HepG2 (cell line): Measurements from ENCODE around the gene MAPK8. TPM values are rescaled to one million over a fixed set of nuclear protein-coding genes. Genes with fewer than 3 reads are reported as not detected.

Experiments used
- AGO2 ChIP-seq: fragments of 200-400 bp; formaldehyde crosslinking; optimal IDR thresholded peaks from 2 replicates; pipeline ENCODE3; 2017; ENCODE audit warnings: mild to moderate bottlenecking, low read depth, low read length, moderate library complexity
- ELF4 ChIP-seq: sonication (generic); formaldehyde crosslinking; IDR thresholded peaks from 2 replicates; pipeline ENCODE4 v1.5.0; 2020; ENCODE audit warnings: missing genetic modification reagents, mild to moderate bottlenecking, moderate library complexity, borderline replicate concordance
- FLYWCH1 ChIP-seq: sonication (generic); formaldehyde crosslinking; IDR thresholded peaks from 2 replicates; pipeline ENCODE4 v1.8.1; 2023; ENCODE audit warnings: mild to moderate bottlenecking, missing genetic modification reagents
- GABPB1 ChIP-seq: IDR thresholded peaks from 2 replicates; pipeline ENCODE4 v1.6.1; 2016; ENCODE audit warnings: mild to moderate bottlenecking, missing genetic modification reagents, moderate library complexity, missing compliant biosample characterization
- GATAD2A ChIP-seq: IDR thresholded peaks from 2 replicates; pipeline ENCODE4 v1.6.1; 2016
- HMG20B ChIP-seq: conservative IDR thresholded peaks from 2 replicates; pipeline ENCODE4 v1.6.1; 2016; ENCODE audit warnings: missing genetic modification reagents, missing compliant biosample characterization
- JARID2 ChIP-seq: sonication (generic); formaldehyde crosslinking; IDR thresholded peaks from 2 replicates; pipeline ENCODE4 v1.8.1; 2023; ENCODE audit warnings: missing genetic modification reagents, inconsistent platforms; ENCODE audit not compliant: insufficient replicate concordance
- JDP2 ChIP-seq: sonication (generic); formaldehyde crosslinking; IDR thresholded peaks from 2 replicates; pipeline ENCODE4 v1.8.1; 2022; ENCODE audit warnings: missing genetic modification reagents, borderline replicate concordance
- LCORL ChIP-seq, 2 experiments: fragments of 450-650 bp in 1 of 2; sonication (generic) in 1 of 2; formaldehyde crosslinking in 1 of 2; IDR thresholded peaks; 2 replicates each; pipeline versions ENCODE4 v1.5.0 to v1.6.1; 2017 to 2020; ENCODE audit warnings: antibody characterized with exemption in 1 of 2, missing genetic modification reagents in 1 of 2
- MEIS1 ChIP-seq: sonication (generic); formaldehyde crosslinking; IDR thresholded peaks from 2 replicates; pipeline ENCODE4 v1.9.0; 2021; ENCODE audit warnings: mild to moderate bottlenecking, missing genetic modification reagents, moderate library complexity, borderline replicate concordance
- MTA1 ChIP-seq: sonication (generic); formaldehyde crosslinking; IDR thresholded peaks from 2 replicates; pipeline ENCODE4 v1.4.0; 2020; ENCODE audit warnings: missing genetic modification reagents, mild to moderate bottlenecking, borderline replicate concordance
- RARA ChIP-seq: IDR thresholded peaks from 2 replicates; pipeline ENCODE4 v1.6.1; 2016; ENCODE audit warnings: missing genetic modification reagents, missing compliant biosample characterization
- SOX5 ChIP-seq: IDR thresholded peaks from 2 replicates; pipeline ENCODE4 v1.6.1; 2016; ENCODE audit warnings: borderline replicate concordance
- SRSF9 ChIP-seq: fragments of 200-400 bp; formaldehyde crosslinking; IDR thresholded peaks from 2 replicates; pipeline ENCODE4 v1.6.1; 2018; ENCODE audit warnings: borderline replicate concordance, mild to moderate bottlenecking, low read depth, low read length; ENCODE audit not compliant: insufficient read depth, poor library complexity, severe bottlenecking
- TFDP1 ChIP-seq: IDR thresholded peaks from 2 replicates; pipeline ENCODE4 v1.6.1; 2016; ENCODE audit warnings: missing compliant biosample characterization, missing genetic modification reagents, borderline replicate concordance
- ZBTB43 ChIP-seq: sonication (generic); formaldehyde crosslinking; conservative IDR thresholded peaks from 2 replicates; pipeline ENCODE4 v1.4.0; 2020; ENCODE audit warnings: missing genetic modification reagents
- ZKSCAN5 ChIP-seq: sonication (generic); formaldehyde crosslinking; IDR thresholded peaks from 2 replicates; pipeline ENCODE4 v1.5.1; 2020; ENCODE audit warnings: mild to moderate bottlenecking, missing genetic modification reagents
- ZNF557 ChIP-seq: sonication (generic); formaldehyde crosslinking; IDR thresholded peaks from 2 replicates; pipeline ENCODE4 v1.4.0; 2020; ENCODE audit warnings: missing genetic modification reagents
- ZNF724P ChIP-seq: sonication (generic); formaldehyde crosslinking; IDR thresholded peaks from 2 replicates; pipeline ENCODE4 v1.8.0; 2022; ENCODE audit warnings: missing genetic modification reagents, borderline replicate concordance
- ZNF841 ChIP-seq: sonication (generic); formaldehyde crosslinking; IDR thresholded peaks from 2 replicates; pipeline ENCODE4 v1.8.1; 2023; ENCODE audit warnings: missing genetic modification reagents, borderline replicate concordance
- polyA plus RNA-seq, 8 experiments: library from polyadenylated mRNA; depleted of rRNA in 3 of 8; stranded (reverse) in 7 of 8; unstranded in 1 of 8; fragments of >200 nt; fragmentation: Illumina TruSeq in 4 of 8; extraction: Trizol in 4 of 8; gene quantifications; 2 replicates each; pipeline versions ENCODE4 v1.2.1 to v1.2.3, GENCODE V29; 2011 to 2016; ENCODE audit warnings: low read depth in 4 of 8, missing spikeins in 1 of 8, mixed read lengths in 1 of 8; ENCODE audit not compliant: insufficient read depth in 1 of 8
- total RNA-seq, 5 experiments: library from RNA; depleted of rRNA; stranded (reverse); fragments of >200 nt; fragmentation: Illumina TruSeq; extraction: Trizol; gene quantifications; 2 replicates each; pipeline ENCODE4 v1.2.3, GENCODE V29; 2016; ENCODE audit warnings: low read depth in 1 of 5
- TF ChIP-seq, protein P1 (sequence below): sonication (generic); formaldehyde crosslinking; IDR thresholded peaks from 2 replicates; pipeline ENCODE4 v1.4.0; 2020; ENCODE audit warnings: mild to moderate bottlenecking, low read depth, missing genetic modification reagents
- TF ChIP-seq, protein P2 (sequence below): sonication (generic); formaldehyde crosslinking; IDR thresholded peaks from 2 replicates; pipeline ENCODE4 v1.4.0; 2020; ENCODE audit warnings: missing genetic modification reagents
- TF ChIP-seq, protein P3 (sequence below): IDR thresholded peaks from 2 replicates; pipeline ENCODE4 v1.6.1; 2016; ENCODE audit warnings: missing compliant biosample characterization, missing genetic modification reagents, borderline replicate concordance

The MAPK8 gene
- total and polyA plus RNA-seq, 2 of the 13 experiments (the other 11 are each of a cell fraction or from before 2014, with no cell fraction given) = 41.6 to 47.3 TPM

- TF ChIP-seq ZBTB43 (CRISPR knock-in tag) (no peak), JDP2 (no peak), ZNF841 (no peak), HMG20B (CRISPR knock-in tag) (no peak), LCORL (IDR thresholded peaks at IDR 0.05) (no peak), LCORL (CRISPR knock-in tag; IDR thresholded peaks at IDR 0.05) (peak; percentile 72; the same call in 1 of the 2 replicates), ELF4 (CRISPR knock-in tag) (no peak), JARID2 (CRISPR knock-in tag) (no peak), GABPB1 (peak; percentile 36; the same call in 1 of the 2 replicates), SOX5 (CRISPR knock-in tag) (no peak), ZNF724P (CRISPR knock-in tag) (no peak), MEIS1 (no peak), ZNF557 (no peak), RARA (peak; percentile 85), GATAD2A (CRISPR knock-in tag) (peak; percentile 90), TFDP1 (CRISPR knock-in tag) (no peak), SRSF9 (no peak), FLYWCH1 (CRISPR knock-in tag) (no peak), AGO2 (no peak), MTA1 (CRISPR knock-in tag) (peak; percentile 62; the same call in 1 of the 2 replicates), ZKSCAN5 (CRISPR knock-in tag) (no peak)
- TF ChIP-seq, protein P1, sequence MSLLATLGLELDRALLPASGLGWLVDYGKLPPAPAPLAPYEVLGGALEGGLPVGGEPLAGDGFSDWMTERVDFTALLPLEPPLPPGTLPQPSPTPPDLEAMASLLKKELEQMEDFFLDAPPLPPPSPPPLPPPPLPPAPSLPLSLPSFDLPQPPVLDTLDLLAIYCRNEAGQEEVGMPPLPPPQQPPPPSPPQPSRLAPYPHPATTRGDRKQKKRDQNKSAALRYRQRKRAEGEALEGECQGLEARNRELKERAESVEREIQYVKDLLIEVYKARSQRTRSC (CRISPR knock-in tag) = no peak
- TF ChIP-seq, protein P2, sequence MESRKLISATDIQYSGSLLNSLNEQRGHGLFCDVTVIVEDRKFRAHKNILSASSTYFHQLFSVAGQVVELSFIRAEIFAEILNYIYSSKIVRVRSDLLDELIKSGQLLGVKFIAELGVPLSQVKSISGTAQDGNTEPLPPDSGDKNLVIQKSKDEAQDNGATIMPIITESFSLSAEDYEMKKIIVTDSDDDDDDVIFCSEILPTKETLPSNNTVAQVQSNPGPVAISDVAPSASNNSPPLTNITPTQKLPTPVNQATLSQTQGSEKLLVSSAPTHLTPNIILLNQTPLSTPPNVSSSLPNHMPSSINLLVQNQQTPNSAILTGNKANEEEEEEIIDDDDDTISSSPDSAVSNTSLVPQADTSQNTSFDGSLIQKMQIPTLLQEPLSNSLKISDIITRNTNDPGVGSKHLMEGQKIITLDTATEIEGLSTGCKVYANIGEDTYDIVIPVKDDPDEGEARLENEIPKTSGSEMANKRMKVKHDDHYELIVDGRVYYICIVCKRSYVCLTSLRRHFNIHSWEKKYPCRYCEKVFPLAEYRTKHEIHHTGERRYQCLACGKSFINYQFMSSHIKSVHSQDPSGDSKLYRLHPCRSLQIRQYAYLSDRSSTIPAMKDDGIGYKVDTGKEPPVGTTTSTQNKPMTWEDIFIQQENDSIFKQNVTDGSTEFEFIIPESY = no peak
- TF ChIP-seq, protein P3, sequence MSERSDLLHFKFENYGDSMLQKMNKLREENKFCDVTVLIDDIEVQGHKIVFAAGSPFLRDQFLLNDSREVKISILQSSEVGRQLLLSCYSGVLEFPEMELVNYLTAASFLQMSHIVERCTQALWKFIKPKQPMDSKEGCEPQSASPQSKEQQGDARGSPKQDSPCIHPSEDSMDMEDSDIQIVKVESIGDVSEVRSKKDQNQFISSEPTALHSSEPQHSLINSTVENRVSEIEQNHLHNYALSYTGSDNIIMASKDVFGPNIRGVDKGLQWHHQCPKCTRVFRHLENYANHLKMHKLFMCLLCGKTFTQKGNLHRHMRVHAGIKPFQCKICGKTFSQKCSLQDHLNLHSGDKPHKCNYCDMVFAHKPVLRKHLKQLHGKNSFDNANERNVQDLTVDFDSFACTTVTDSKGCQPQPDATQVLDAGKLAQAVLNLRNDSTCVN (CRISPR knock-in tag) = no peak
Measured at GRCh38 chr10:48439581-48440041, 133.1 kb downstream of the MAPK8 start (continued).
